SK-N-SH treated with all-trans-retinoic acid at 6 μM for 48 hours (cell line): ENCODE data around the gene GRIN1.

Experiments
- ATAC-seq: fragments of 200-7000 bp; cut with Tn5 transposase; 3 replicates; pipeline ENCODE4 v1.9.1; 2020; ENCODE audit warnings: mild to moderate bottlenecking, moderate library complexity
- ARNTL ChIP-seq: fragments of 450-650 bp; formaldehyde crosslinking; IDR thresholded peaks from 2 replicates; pipeline ENCODE4 v1.5.0; 2020; ENCODE audit warnings: low read depth, mild to moderate bottlenecking, moderate library complexity, borderline replicate concordance
- BACH2 ChIP-seq: fragments of 250-450 bp; sonication (Bioruptor Pico); IDR thresholded peaks from 2 replicates; pipeline ENCODE4 v1.9.0; 2021; ENCODE audit warnings: mild to moderate bottlenecking, borderline replicate concordance
- CSDC2 ChIP-seq: fragments of 250-450 bp; sonication (Bioruptor Pico); IDR thresholded peaks from 2 replicates; pipeline ENCODE4 v1.5.0; 2020; ENCODE audit warnings: mild to moderate bottlenecking, moderate library complexity
- ESRRG ChIP-seq: fragments of 250-450 bp; sonication (Bioruptor Pico); IDR thresholded peaks from 2 replicates; pipeline ENCODE4 v1.6.1; 2021; ENCODE audit warnings: mild to moderate bottlenecking
- GLIS3 ChIP-seq: fragments of 250-450 bp; sonication (Bioruptor Pico); IDR thresholded peaks from 2 replicates; pipeline ENCODE4 v1.5.0; 2020; ENCODE audit warnings: mild to moderate bottlenecking, moderate library complexity
- ISL1 ChIP-seq: fragments of 250-450 bp; sonication (Bioruptor Pico); IDR thresholded peaks from 2 replicates; pipeline ENCODE4 v2.1.2; 2022; ENCODE audit warnings: mild to moderate bottlenecking, moderate library complexity
- OSR1 ChIP-seq: fragments of 250-450 bp; sonication (Bioruptor Pico); IDR thresholded peaks from 2 replicates; pipeline ENCODE4 v1.8.0; 2022; ENCODE audit warnings: moderate library complexity, mild to moderate bottlenecking, inconsistent platforms
- PPARA ChIP-seq: fragments of 250-450 bp; sonication (Bioruptor Pico); IDR thresholded peaks from 2 replicates; pipeline ENCODE4 v1.5.0; 2020; ENCODE audit warnings: mild to moderate bottlenecking, borderline replicate concordance
- RARB ChIP-seq: fragments of 250-450 bp; sonication (Bioruptor Pico); IDR thresholded peaks from 2 replicates; pipeline ENCODE4 v1.8.0; 2021; ENCODE audit warnings: mild to moderate bottlenecking, moderate library complexity
- SNAI2 ChIP-seq: fragments of 250-450 bp; sonication (Bioruptor Pico); IDR thresholded peaks from 2 replicates; pipeline ENCODE4 v1.5.0; 2020; ENCODE audit warnings: mild to moderate bottlenecking, moderate library complexity
- TCF4 ChIP-seq: fragments of 250-450 bp; sonication (Bioruptor Pico); IDR thresholded peaks from 2 replicates; pipeline ENCODE4 v1.8.0; 2021; ENCODE audit warnings: mild to moderate bottlenecking, moderate library complexity, borderline replicate concordance
- ZC3H10 ChIP-seq: fragments of 250-450 bp; sonication (Bioruptor Pico); IDR thresholded peaks from 2 replicates; pipeline ENCODE4 v1.5.1; 2021; ENCODE audit warnings: mild to moderate bottlenecking, moderate library complexity
- ZFP3 ChIP-seq: fragments of 250-450 bp; sonication (Bioruptor Pico); IDR thresholded peaks from 2 replicates; pipeline ENCODE4 v1.5.0; 2020; ENCODE audit warnings: mild to moderate bottlenecking, moderate library complexity
- ZFP30 ChIP-seq: fragments of 450-650 bp; formaldehyde crosslinking; IDR thresholded peaks from 2 replicates; pipeline ENCODE4 v1.5.0; 2022; ENCODE audit warnings: mild to moderate bottlenecking, moderate library complexity
- ZNF565 ChIP-seq: fragments of 450-650 bp; formaldehyde crosslinking; conservative IDR thresholded peaks from 2 replicates; pipeline ENCODE4 v1.5.0; 2020; ENCODE audit warnings: low read depth, mild to moderate bottlenecking, moderate library complexity
- ZNF8 ChIP-seq: fragments of 450-650 bp; formaldehyde crosslinking; IDR thresholded peaks from 2 replicates; pipeline ENCODE4 v1.5.0; 2020; ENCODE audit warnings: mild to moderate bottlenecking, moderate library complexity
- TF ChIP-seq, protein P1 (sequence below): fragments of 250-450 bp; sonication (Bioruptor Pico); IDR thresholded peaks from 2 replicates; pipeline ENCODE4 v1.5.0; 2020; ENCODE audit warnings: mild to moderate bottlenecking, moderate library complexity
- TF ChIP-seq, protein P2 (sequence below): fragments of 250-450 bp; sonication (Bioruptor Pico); IDR thresholded peaks from 2 replicates; pipeline ENCODE4 v1.5.1; 2020; ENCODE audit warnings: low read depth, mild to moderate bottlenecking, moderate library complexity
- TF ChIP-seq, protein P3 (sequence below): fragments of 250-450 bp; sonication (Bioruptor Pico); IDR thresholded peaks from 2 replicates; pipeline ENCODE4 v1.8.0; 2021; ENCODE audit warnings: low read depth, mild to moderate bottlenecking, moderate library complexity, borderline replicate concordance
- TF ChIP-seq, protein P4 (sequence below): fragments of 250-450 bp; sonication (Bioruptor Pico); IDR thresholded peaks from 2 replicates; pipeline ENCODE4 v1.8.0; 2020; ENCODE audit warnings: mild to moderate bottlenecking, moderate library complexity, borderline replicate concordance

Gene GRIN1

DNA sequence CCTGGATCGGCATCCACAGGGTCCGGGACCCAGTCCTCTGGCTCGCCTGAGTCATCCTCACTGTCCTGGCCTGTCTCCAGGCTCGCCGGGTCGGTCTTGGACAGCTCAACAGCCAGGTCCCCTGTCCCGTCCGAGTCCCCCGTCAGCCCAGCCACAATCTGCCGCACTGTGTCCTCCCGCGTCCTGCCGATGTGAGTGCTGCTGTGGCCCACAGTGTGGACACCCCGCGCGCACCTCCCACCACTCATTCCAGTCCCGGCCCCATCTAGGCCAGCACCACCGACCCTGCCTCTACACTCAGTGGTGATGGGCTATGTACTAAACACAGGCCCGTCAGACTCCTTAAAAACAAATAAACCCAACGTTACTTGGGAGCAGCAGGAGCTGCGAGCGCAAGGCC is 42.7 kb downstream of the GRIN1 start (continued):
- TF ChIP-seq, protein P1, sequence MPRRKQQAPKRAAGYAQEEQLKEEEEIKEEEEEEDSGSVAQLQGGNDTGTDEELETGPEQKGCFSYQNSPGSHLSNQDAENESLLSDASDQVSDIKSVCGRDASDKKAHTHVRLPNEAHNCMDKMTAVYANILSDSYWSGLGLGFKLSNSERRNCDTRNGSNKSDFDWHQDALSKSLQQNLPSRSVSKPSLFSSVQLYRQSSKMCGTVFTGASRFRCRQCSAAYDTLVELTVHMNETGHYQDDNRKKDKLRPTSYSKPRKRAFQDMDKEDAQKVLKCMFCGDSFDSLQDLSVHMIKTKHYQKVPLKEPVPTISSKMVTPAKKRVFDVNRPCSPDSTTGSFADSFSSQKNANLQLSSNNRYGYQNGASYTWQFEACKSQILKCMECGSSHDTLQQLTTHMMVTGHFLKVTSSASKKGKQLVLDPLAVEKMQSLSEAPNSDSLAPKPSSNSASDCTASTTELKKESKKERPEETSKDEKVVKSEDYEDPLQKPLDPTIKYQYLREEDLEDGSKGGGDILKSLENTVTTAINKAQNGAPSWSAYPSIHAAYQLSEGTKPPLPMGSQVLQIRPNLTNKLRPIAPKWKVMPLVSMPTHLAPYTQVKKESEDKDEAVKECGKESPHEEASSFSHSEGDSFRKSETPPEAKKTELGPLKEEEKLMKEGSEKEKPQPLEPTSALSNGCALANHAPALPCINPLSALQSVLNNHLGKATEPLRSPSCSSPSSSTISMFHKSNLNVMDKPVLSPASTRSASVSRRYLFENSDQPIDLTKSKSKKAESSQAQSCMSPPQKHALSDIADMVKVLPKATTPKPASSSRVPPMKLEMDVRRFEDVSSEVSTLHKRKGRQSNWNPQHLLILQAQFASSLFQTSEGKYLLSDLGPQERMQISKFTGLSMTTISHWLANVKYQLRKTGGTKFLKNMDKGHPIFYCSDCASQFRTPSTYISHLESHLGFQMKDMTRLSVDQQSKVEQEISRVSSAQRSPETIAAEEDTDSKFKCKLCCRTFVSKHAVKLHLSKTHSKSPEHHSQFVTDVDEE (CRISPR knock-in tag), result no peak
- no peak for TF ChIP-seq PPARA (CRISPR knock-in tag)
- TF ChIP-seq, all 23 proteins: peak for 0

DNA sequence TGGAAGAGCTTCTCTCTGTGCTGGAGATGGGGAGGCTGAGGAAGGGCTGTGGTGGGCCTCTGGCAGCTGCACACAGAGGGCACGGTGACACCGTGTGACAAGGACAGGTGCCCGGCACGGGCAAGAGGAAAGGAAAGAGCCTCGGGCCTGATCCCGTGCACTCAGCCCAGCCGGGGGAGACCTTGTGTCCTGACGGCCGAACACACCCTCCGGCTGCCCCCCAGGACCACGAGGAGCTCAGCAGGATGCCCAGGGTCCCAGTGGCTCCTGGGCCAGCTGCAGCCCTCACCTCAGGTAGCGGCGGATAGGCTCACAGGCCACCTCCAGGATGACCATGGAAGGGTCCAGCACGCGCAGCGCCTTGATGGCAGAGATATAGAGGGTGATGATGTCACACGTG is 43.9 kb downstream of the GRIN1 start:
- no peak for TF ChIP-seq GLIS3 (CRISPR knock-in tag)
- no peak for TF ChIP-seq TCF4
- TF ChIP-seq ESRRG, result no peak
- TF ChIP-seq BACH2, result no peak
- TF ChIP-seq ZFP30 (CRISPR knock-in tag), result no peak
- no peak for TF ChIP-seq CSDC2 (CRISPR knock-in tag)
- TF ChIP-seq RARB (CRISPR knock-in tag), result no peak
- TF ChIP-seq ZNF8, result no peak
- TF ChIP-seq SNAI2 (CRISPR knock-in tag), result no peak
- TF ChIP-seq ZNF565 (CRISPR knock-in tag), result no peak
- TF ChIP-seq, protein P2, sequence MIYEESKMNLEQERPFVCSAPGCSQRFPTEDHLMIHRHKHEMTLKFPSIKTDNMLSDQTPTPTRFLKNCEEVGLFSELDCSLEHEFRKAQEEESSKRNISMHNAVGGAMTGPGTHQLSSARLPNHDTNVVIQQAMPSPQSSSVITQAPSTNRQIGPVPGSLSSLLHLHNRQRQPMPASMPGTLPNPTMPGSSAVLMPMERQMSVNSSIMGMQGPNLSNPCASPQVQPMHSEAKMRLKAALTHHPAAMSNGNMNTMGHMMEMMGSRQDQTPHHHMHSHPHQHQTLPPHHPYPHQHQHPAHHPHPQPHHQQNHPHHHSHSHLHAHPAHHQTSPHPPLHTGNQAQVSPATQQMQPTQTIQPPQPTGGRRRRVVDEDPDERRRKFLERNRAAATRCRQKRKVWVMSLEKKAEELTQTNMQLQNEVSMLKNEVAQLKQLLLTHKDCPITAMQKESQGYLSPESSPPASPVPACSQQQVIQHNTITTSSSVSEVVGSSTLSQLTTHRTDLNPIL (CRISPR knock-in tag), result no peak
- TF ChIP-seq, protein P3, sequence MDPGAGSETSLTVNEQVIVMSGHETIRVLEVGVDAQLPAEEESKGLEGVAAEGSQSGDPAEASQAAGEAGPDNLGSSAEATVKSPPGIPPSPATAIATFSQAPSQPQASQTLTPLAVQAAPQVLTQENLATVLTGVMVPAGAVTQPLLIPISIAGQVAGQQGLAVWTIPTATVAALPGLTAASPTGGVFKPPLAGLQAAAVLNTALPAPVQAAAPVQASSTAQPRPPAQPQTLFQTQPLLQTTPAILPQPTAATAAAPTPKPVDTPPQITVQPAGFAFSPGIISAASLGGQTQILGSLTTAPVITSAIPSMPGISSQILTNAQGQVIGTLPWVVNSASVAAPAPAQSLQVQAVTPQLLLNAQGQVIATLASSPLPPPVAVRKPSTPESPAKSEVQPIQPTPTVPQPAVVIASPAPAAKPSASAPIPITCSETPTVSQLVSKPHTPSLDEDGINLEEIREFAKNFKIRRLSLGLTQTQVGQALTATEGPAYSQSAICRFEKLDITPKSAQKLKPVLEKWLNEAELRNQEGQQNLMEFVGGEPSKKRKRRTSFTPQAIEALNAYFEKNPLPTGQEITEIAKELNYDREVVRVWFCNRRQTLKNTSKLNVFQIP, result no peak
- TF ChIP-seq, protein P1 (CRISPR knock-in tag), result no peak
- no peak for TF ChIP-seq OSR1
- TF ChIP-seq, protein P4, sequence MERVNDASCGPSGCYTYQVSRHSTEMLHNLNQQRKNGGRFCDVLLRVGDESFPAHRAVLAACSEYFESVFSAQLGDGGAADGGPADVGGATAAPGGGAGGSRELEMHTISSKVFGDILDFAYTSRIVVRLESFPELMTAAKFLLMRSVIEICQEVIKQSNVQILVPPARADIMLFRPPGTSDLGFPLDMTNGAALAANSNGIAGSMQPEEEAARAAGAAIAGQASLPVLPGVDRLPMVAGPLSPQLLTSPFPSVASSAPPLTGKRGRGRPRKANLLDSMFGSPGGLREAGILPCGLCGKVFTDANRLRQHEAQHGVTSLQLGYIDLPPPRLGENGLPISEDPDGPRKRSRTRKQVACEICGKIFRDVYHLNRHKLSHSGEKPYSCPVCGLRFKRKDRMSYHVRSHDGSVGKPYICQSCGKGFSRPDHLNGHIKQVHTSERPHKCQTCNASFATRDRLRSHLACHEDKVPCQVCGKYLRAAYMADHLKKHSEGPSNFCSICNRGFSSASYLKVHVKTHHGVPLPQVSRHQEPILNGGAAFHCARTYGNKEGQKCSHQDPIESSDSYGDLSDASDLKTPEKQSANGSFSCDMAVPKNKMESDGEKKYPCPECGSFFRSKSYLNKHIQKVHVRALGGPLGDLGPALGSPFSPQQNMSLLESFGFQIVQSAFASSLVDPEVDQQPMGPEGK (CRISPR knock-in tag), result no peak
- no peak for TF ChIP-seq ZFP3
- TF ChIP-seq ISL1 (CRISPR knock-in tag), result no peak
- no peak for TF ChIP-seq ZC3H10
- no peak for TF ChIP-seq PPARA (CRISPR knock-in tag)
- TF ChIP-seq ARNTL (CRISPR knock-in tag), result no peak
- ATAC-seq, result no peak

DNA sequence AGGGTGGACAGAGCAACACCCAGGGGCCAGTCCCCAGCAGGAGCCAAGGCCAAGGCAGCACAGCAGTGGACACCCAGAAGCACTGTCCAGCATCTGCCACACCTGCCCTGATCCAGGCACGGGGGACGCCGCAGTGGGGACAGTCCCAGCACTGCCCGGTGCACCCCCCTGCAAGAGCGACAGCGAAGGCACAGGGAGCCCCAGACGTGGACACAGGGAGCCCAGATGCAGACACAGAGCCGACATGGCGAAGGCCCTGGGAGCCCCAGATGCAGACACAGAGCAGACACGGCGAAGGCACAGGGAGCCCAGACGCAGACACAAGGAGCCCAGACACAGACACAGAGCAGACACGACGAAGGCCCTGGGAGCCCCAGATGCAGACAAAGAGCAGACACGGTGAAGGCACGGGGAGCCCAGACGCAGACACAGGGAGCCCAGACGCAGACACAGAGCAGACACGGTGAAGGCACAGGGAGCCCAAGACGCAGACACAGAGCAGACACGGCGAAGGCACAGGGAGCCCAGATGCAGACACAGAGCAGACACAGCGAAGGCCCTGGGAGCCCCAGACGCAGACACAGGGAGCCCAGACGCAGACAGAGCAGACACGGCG is 45.1 kb downstream of the GRIN1 start:
- ATAC-seq, result no peak
- no peak for TF ChIP-seq ZFP30 (CRISPR knock-in tag)
- TF ChIP-seq ZNF565 (CRISPR knock-in tag), result no peak
